GM23338 (cell line): Measurements from ENCODE around the gene CHST11. TPM values are rescaled to one million over a fixed set of nuclear protein-coding genes. Genes with fewer than 3 reads are reported as not detected.

Experiments used
- ATAC-seq: fragments of 200-7000 bp; cut with Tn5 transposase; 3 replicates; pipeline ENCODE4 v1.9.1; 2020
- DNase-seq: peaks from one replicate; pipeline ENCODE4 v3.0.0-alpha.2; 2015; ENCODE audit warnings: low spot score
- H2AFZ ChIP-seq: fragments of 200-600 bp; sonication (generic); 2 replicates; pipeline ENCODE4 v1.8.0; 2016; ENCODE audit warnings: antibody characterized with exemption, mild to moderate bottlenecking, moderate library complexity
- H3F3A ChIP-seq: fragments of 200-600 bp; sonication (generic); replicated peaks from 2 replicates; pipeline ENCODE4 v1.8.0; 2017; ENCODE audit warnings: antibody characterized with exemption, mixed run types, low read depth
- H3K27ac ChIP-seq: fragments of 200-600 bp; sonication (generic); 2 replicates; pipeline ENCODE4 v1.6.1; 2016; ENCODE audit warnings: low read depth
- H3K27me3 ChIP-seq: fragments of 200-600 bp; sonication (generic); 2 replicates; pipeline ENCODE4 v1.8.0; 2016; ENCODE audit warnings: mild to moderate bottlenecking, mixed run types, moderate library complexity; ENCODE audit not compliant: insufficient read depth
- H3K36me3 ChIP-seq: fragments of 200-600 bp; sonication (generic); 2 replicates; pipeline ENCODE4 v1.8.0; 2016; ENCODE audit warnings: mild to moderate bottlenecking; ENCODE audit not compliant: insufficient read depth
- H3K4me1 ChIP-seq: fragments of 200-600 bp; sonication (generic); 2 replicates; pipeline ENCODE4 v1.8.0; 2016; ENCODE audit warnings: mild to moderate bottlenecking, moderate library complexity; ENCODE audit not compliant: insufficient read depth
- H3K4me2 ChIP-seq: fragments of 200-600 bp; sonication (generic); 2 replicates; pipeline ENCODE4 v1.7.1; 2017; ENCODE audit warnings: mixed run types
- H3K4me3 ChIP-seq: fragments of 200-600 bp; sonication (generic); 2 replicates; pipeline ENCODE4 v1.6.1; 2016; ENCODE audit warnings: mixed run types
- H3K79me2 ChIP-seq: fragments of 200-600 bp; sonication (generic); replicated peaks from 2 replicates; pipeline ENCODE4 v1.8.0; 2017; ENCODE audit warnings: mild to moderate bottlenecking; ENCODE audit not compliant: insufficient read depth
- H3K9me2 ChIP-seq: fragments of 200-600 bp; sonication (generic); 2 replicates; pipeline ENCODE4 v1.8.0; 2017; ENCODE audit not compliant: insufficient read depth
- H4K20me1 ChIP-seq: fragments of 200-600 bp; sonication (generic); replicated peaks from 2 replicates; pipeline ENCODE4 v1.8.0; 2017; ENCODE audit warnings: mild to moderate bottlenecking; ENCODE audit not compliant: insufficient read depth
- H3K27ac Mint-ChIP-seq: 2 replicates; pipeline ENCODE4 v1.8.0; 2020; ENCODE audit warnings: inconsistent platforms, mild to moderate bottlenecking, moderate library complexity, mixed read lengths
- H3K27me3 Mint-ChIP-seq: 3 replicates; pipeline ENCODE4 v1.8.0; 2022; ENCODE audit warnings: low read depth, mild to moderate bottlenecking, moderate library complexity, mixed read lengths, inconsistent platforms; ENCODE audit not compliant: insufficient read depth, poor library complexity
- H3K36me3 Mint-ChIP-seq: 3 replicates; pipeline ENCODE4 v1.8.0; 2021; ENCODE audit warnings: low read depth, mild to moderate bottlenecking, inconsistent platforms, moderate library complexity, mixed read lengths
- H3K4me1 Mint-ChIP-seq: 3 replicates; pipeline ENCODE4 v1.8.0; 2020; ENCODE audit warnings: mild to moderate bottlenecking, inconsistent platforms, mixed read lengths
- H3K4me3 Mint-ChIP-seq: 3 replicates; pipeline ENCODE4 v1.8.0; 2021; ENCODE audit warnings: moderate library complexity, mild to moderate bottlenecking, inconsistent platforms, mixed read lengths
- H3K9me3 Mint-ChIP-seq: 3 replicates; pipeline ENCODE4 v1.8.0; 2020; ENCODE audit warnings: moderate library complexity, mild to moderate bottlenecking, inconsistent platforms, mixed read lengths
- CREB1 ChIP-seq: fragments of 250-450 bp; sonication (Bioruptor Pico); IDR thresholded peaks from 2 replicates; pipeline ENCODE4 v1.5.0; 2020; ENCODE audit warnings: low read depth, mild to moderate bottlenecking, moderate library complexity
- JUNB ChIP-seq: IDR thresholded peaks from one replicate; pipeline ENCODE4 v1.6.1; 2016; ENCODE audit warnings: antibody characterized with exemption; ENCODE audit not compliant: unreplicated experiment
- NANOG ChIP-seq: IDR thresholded peaks from 2 replicates; pipeline ENCODE4 v1.6.1; 2016; ENCODE audit warnings: antibody characterized with exemption, borderline replicate concordance
- POLR2AphosphoS5 ChIP-seq: IDR thresholded peaks from 2 replicates; pipeline ENCODE4 v1.6.1; 2016; ENCODE audit warnings: antibody characterized with exemption, low read depth
- REST ChIP-seq: IDR thresholded peaks from one replicate; pipeline ENCODE4 v1.6.1; 2018; ENCODE audit warnings: antibody characterized with exemption; ENCODE audit not compliant: unreplicated experiment
- ZNF114 ChIP-seq: fragments of 250-450 bp; sonication (Bioruptor Pico); IDR thresholded peaks from 2 replicates; pipeline ENCODE4 v1.5.0; 2020; ENCODE audit warnings: mild to moderate bottlenecking, moderate library complexity
- ZNF331 ChIP-seq: fragments of 250-450 bp; sonication (Bioruptor Pico); IDR thresholded peaks from 2 replicates; pipeline ENCODE4 v1.5.0; 2020; ENCODE audit warnings: low read depth, mild to moderate bottlenecking, moderate library complexity
- ZNF462 ChIP-seq: fragments of 250-450 bp; sonication (Bioruptor Pico); IDR thresholded peaks from 2 replicates; pipeline ENCODE4 v1.5.0; 2020; ENCODE audit warnings: mild to moderate bottlenecking, moderate library complexity
- polyA plus RNA-seq: library from polyadenylated mRNA; unstranded; fragments of >200 nt; fragmentation: Nextera tagmentation; extraction: Ambion mirVana; gene quantifications from 2 replicates; pipeline ENCODE4 v1.2.1, GENCODE V29; 2016
- total RNA-seq: library from RNA; depleted of rRNA; stranded (reverse); fragments of >200 nt; shearing (Covaris generic); gene quantifications from 2 replicates; pipeline ENCODE4 v1.2.3, GENCODE V29; 2014

The CHST11 gene
- total and polyA plus RNA-seq, 2 experiments from 2014 or later: 7.7 to 25.7 TPM

DNA sequence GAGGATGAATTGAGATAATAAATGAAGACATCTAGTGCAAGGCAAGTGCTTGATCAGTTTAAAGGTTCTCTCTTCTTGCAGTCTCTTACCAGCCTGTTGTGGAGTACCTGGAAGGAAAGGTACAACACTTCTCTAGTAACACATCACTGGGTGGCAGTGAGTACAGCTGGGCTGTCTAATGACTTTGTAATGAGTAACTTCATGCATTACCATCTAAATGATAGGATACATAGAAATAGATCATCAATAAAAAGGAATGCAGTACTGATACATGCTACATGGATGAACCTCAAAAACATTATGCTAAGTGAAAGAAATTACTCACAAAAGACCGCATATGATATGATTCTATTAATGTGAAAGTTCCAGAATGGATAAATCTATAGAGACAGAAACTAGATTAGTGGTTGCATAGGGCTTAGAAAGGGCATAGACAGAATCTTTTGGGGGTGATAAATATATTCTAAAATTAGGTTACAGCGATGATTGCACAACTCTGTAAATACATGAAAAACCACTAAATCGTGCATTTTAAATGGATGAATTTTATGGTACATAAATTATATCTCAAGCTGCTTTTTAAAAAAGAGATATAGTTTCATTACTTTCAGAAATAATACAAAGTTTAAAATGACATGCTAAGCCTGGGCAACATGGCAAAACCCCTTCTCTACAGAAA lies 224.4 kb downstream of the CHST11 start:
- no peaks in the 10 kb centered on the region for H3K79me2 ChIP-seq
- H3K4me3 ChIP-seq: no peak overlapping the region
- H3K27me3 Mint-ChIP-seq: peaks cover 2% of the 10 kb centered on the region
- no peaks in the 10 kb centered on the region; the same call in 1 of the 2 replicates for H4K20me1 ChIP-seq
- no peak overlapping the region for H3K4me3 Mint-ChIP-seq
- no peak overlapping the region for H3K27ac Mint-ChIP-seq
- H3K9me3 Mint-ChIP-seq: no peaks in the 10 kb centered on the region
- H3K4me2 ChIP-seq: no peak overlapping the region
- H3K4me1 ChIP-seq: peaks cover 12% of the 10 kb centered on the region
- no peaks in the 10 kb centered on the region for H3F3A ChIP-seq
- ATAC-seq (no peak), DNase-seq (no peak)
- H3K27me3 ChIP-seq: no peaks in the 10 kb centered on the region
- no peaks in the 10 kb centered on the region; the same call in 2 of the 3 replicates for H3K36me3 Mint-ChIP-seq
- H3K9me2 ChIP-seq: no peaks in the 10 kb centered on the region
- H3K27ac ChIP-seq: no peak overlapping the region
- H3K36me3 ChIP-seq: no peaks in the 10 kb centered on the region
- TF ChIP-seq CREB1 (CRISPR knock-in tag): no peak
- TF ChIP-seq REST: no peak
- no peak for TF ChIP-seq POLR2AphosphoS5
- TF ChIP-seq ZNF331 (CRISPR knock-in tag): no peak
- no peak for TF ChIP-seq ZNF462 (CRISPR knock-in tag)
- no peak for TF ChIP-seq NANOG
- no peak for TF ChIP-seq ZNF114 (CRISPR knock-in tag)
- TF ChIP-seq JUNB: no peak
- H3K4me1 Mint-ChIP-seq: peaks cover 15% of the 10 kb centered on the region
- H2AFZ ChIP-seq: no peak overlapping the region
